ENCODE results near the gene TACC3.

DNA sequence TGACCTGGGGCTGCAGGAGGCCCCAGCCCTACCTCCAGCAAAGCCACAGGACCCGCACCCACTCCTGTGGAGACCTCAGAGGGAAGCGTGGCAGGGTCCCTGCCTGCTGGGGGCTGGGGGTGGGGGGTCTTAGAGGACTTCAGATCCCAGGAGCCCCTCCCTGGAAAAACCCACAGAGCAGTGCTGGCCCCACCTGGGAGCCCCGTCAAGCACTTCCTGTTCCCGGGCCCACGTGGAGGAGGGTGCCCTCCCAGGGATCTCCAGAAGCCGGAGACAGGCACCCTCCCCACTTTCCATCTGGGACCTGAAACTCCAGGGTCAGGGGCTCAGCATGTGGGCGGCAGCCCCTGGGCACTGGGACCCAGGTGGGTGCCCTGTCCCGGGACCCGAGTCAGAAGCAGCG, 32.0 kb downstream of the TACC3 start:
- no peak for TF ChIP-seq POLR2AphosphoS5 (IDR thresholded peaks at IDR 0.05)
- no peak for TF ChIP-seq EP300 (IDR thresholded peaks at IDR 0.05; ENCODE audit: low read depth)
- TF ChIP-seq, protein P1, sequence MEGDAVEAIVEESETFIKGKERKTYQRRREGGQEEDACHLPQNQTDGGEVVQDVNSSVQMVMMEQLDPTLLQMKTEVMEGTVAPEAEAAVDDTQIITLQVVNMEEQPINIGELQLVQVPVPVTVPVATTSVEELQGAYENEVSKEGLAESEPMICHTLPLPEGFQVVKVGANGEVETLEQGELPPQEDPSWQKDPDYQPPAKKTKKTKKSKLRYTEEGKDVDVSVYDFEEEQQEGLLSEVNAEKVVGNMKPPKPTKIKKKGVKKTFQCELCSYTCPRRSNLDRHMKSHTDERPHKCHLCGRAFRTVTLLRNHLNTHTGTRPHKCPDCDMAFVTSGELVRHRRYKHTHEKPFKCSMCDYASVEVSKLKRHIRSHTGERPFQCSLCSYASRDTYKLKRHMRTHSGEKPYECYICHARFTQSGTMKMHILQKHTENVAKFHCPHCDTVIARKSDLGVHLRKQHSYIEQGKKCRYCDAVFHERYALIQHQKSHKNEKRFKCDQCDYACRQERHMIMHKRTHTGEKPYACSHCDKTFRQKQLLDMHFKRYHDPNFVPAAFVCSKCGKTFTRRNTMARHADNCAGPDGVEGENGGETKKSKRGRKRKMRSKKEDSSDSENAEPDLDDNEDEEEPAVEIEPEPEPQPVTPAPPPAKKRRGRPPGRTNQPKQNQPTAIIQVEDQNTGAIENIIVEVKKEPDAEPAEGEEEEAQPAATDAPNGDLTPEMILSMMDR (IDR thresholded peaks at IDR 0.05) = no peak
- TF ChIP-seq POLR2A (IDR thresholded peaks at IDR 0.05) = no peak
